ENCODE results near the gene EML3. TPM values are rescaled to one million over a fixed set of nuclear protein-coding genes. Genes with fewer than 3 reads are reported as not detected.
"Not testable (repeated sequence)": the region's sequence is repeated elsewhere in the genome, so short reads cannot be mapped to it uniquely, and the experiment has no call there.

Gene EML3
- polyA plus RNA-seq, 1 donor from 2014 or later, result 0.38 TPM

DNA sequence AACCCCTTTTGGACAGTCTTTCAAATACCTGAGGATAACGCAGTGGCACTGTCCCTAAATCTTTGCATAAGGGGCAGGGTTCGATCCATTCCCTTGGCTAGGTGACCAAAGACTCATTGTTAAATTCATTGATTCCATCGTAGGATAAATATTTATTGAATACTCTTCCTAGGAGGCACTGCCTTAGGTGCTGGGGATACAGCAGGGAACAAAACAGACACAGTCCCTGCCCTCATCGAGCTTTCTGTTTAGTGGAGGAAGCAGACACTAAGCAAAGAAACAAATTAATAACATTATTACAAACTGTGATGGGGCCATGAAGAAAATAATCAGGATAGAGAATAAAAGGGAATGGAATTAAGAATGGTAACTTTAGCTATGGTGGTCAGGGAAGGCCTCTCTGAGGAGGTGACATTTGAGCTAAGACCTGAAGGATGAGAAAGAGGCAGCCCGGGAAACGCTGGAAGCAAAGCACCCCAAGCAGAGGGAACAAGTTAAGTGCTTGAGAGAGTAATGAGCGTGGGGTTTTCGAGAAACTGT lies 8.5 kb upstream of the EML3 start:
- Histone ChIP-seq H3K4me2 (ENCODE audit: low read length) (peak overlapping the region; percentile 87), H2AFZ (ENCODE audit: low read depth, low read length) (peak overlapping the region; percentile 54), H3K9me2 (ENCODE audit: insufficient read depth, low read length) (no peaks in the 10 kb centered on the region), H3K4me3 (ENCODE audit: low read length) (peak overlapping the region; percentile 81), H3K27ac (ENCODE audit: low read length) (peak overlapping the region; percentile 78), H3K27me3 (ENCODE audit: insufficient read depth, low read depth, low read length) (no peaks in the 10 kb centered on the region), H3K9ac (ENCODE audit: low read length) (peak overlapping the region; percentile 93), H4K20me1 (ENCODE audit: insufficient read depth) (no peaks in the 10 kb centered on the region), H3K36me3 (ENCODE audit: insufficient read depth, low read length) (no peaks in the 10 kb centered on the region), H3F3A (ENCODE audit: insufficient read depth, low read length, poor library complexity, severe bottlenecking) (peaks cover 6% of the 10 kb centered on the region), H3K79me2 (replicated peaks; ENCODE audit: insufficient read depth, low read length) (peaks cover 8% of the 10 kb centered on the region), H3K9me3 (ENCODE audit: low read length) (no peaks in the 10 kb centered on the region)
- TF ChIP-seq CTCF (IDR thresholded peaks at IDR 0.05; ENCODE audit: poor library complexity, severe bottlenecking) (no peak), POLR2AphosphoS5 (IDR thresholded peaks at IDR 0.05) (no peak)

GRCh38 chr11:62616957-62617356 lies 4.4 kb upstream of the EML3 start:
- not testable (repeated sequence) for H3K27ac ChIP-seq (ENCODE audit: low read length); H3K36me3 ChIP-seq (ENCODE audit: insufficient read depth, low read length); H3F3A ChIP-seq (ENCODE audit: insufficient read depth, low read length, poor library complexity, severe bottlenecking); H3K9me2 ChIP-seq (ENCODE audit: insufficient read depth, low read length); H2AFZ ChIP-seq (ENCODE audit: low read depth, low read length); H3K27me3 ChIP-seq (ENCODE audit: insufficient read depth, low read depth, low read length); H3K9me3 ChIP-seq (ENCODE audit: low read length); H3K4me3 ChIP-seq (ENCODE audit: low read length); H4K20me1 ChIP-seq (ENCODE audit: insufficient read depth); H3K79me2 ChIP-seq (replicated peaks; ENCODE audit: insufficient read depth, low read length); H3K9ac ChIP-seq (ENCODE audit: low read length); H3K4me2 ChIP-seq (ENCODE audit: low read length)

- Histone ChIP-seq H3K4me2 (ENCODE audit: low read length) (no peak overlapping the region), H4K20me1 (ENCODE audit: insufficient read depth) (no peaks in the 10 kb centered on the region), H3K9me3 (ENCODE audit: low read length) (no peaks in the 10 kb centered on the region), H3K4me3 (ENCODE audit: low read length) (no peak overlapping the region), H2AFZ (ENCODE audit: low read depth, low read length) (no peak overlapping the region), H3F3A (ENCODE audit: insufficient read depth, low read length, poor library complexity, severe bottlenecking) (no peaks in the 10 kb centered on the region), H3K9ac (ENCODE audit: low read length) (no peak overlapping the region), H3K27ac (ENCODE audit: low read length) (no peak overlapping the region), H3K9me2 (ENCODE audit: insufficient read depth, low read length) (no peaks in the 10 kb centered on the region), H3K36me3 (ENCODE audit: insufficient read depth, low read length) (no peaks in the 10 kb centered on the region), H3K79me2 (replicated peaks; ENCODE audit: insufficient read depth, low read length) (peaks cover 3% of the 10 kb centered on the region), H3K27me3 (ENCODE audit: insufficient read depth, low read depth, low read length) (peaks cover 8% of the 10 kb centered on the region)
- TF ChIP-seq EP300 (conservative IDR thresholded peaks at IDR 0.05; ENCODE audit: poor library complexity, severe bottlenecking) (no peak), EZH2 (IDR thresholded peaks at IDR 0.05; ENCODE audit: borderline replicate concordance, insufficient read depth, low read length, poor library complexity, severe bottlenecking) (no peak), MXI1 (conservative IDR thresholded peaks at IDR 0.05; ENCODE audit: poor library complexity, severe bottlenecking) (no peak), POLR2AphosphoS5 (IDR thresholded peaks at IDR 0.05) (no peak), SMC3 (conservative IDR thresholded peaks at IDR 0.05; ENCODE audit: poor library complexity) (no peak), CTCF (IDR thresholded peaks at IDR 0.05; ENCODE audit: poor library complexity, severe bottlenecking) (no peak), RAD21 (conservative IDR thresholded peaks at IDR 0.05) (no peak), REST (IDR thresholded peaks at IDR 0.05; ENCODE audit: borderline replicate concordance) (no peak), TAF1 (IDR thresholded peaks at IDR 0.05; ENCODE audit: low read depth) (no peak)
Measured at GRCh38 chr11:62615521-62615920, 2.9 kb upstream of the EML3 start.
